ENCODE measurements around the gene BRPF3.

BRPF3 gene

GRCh38 chr6:36241728-36242127 is 45.2 kb downstream of the BRPF3 start:
- FAIRE-seq (no peak), DNase-seq (ENCODE audit: insufficient read length, low spot score) (no peak)
- TF ChIP-seq, protein P1, sequence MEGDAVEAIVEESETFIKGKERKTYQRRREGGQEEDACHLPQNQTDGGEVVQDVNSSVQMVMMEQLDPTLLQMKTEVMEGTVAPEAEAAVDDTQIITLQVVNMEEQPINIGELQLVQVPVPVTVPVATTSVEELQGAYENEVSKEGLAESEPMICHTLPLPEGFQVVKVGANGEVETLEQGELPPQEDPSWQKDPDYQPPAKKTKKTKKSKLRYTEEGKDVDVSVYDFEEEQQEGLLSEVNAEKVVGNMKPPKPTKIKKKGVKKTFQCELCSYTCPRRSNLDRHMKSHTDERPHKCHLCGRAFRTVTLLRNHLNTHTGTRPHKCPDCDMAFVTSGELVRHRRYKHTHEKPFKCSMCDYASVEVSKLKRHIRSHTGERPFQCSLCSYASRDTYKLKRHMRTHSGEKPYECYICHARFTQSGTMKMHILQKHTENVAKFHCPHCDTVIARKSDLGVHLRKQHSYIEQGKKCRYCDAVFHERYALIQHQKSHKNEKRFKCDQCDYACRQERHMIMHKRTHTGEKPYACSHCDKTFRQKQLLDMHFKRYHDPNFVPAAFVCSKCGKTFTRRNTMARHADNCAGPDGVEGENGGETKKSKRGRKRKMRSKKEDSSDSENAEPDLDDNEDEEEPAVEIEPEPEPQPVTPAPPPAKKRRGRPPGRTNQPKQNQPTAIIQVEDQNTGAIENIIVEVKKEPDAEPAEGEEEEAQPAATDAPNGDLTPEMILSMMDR (IDR thresholded peaks at IDR 0.05; ENCODE audit: insufficient read depth, missing control alignments), result no peak

GRCh38 chr6:36242161-36242560 is 45.6 kb downstream of the BRPF3 start:
- TF ChIP-seq, protein P1 (IDR thresholded peaks at IDR 0.05; ENCODE audit: insufficient read depth, missing control alignments), result no peak
- FAIRE-seq (no peak), DNase-seq (ENCODE audit: insufficient read length, low spot score) (no peak)

DNA sequence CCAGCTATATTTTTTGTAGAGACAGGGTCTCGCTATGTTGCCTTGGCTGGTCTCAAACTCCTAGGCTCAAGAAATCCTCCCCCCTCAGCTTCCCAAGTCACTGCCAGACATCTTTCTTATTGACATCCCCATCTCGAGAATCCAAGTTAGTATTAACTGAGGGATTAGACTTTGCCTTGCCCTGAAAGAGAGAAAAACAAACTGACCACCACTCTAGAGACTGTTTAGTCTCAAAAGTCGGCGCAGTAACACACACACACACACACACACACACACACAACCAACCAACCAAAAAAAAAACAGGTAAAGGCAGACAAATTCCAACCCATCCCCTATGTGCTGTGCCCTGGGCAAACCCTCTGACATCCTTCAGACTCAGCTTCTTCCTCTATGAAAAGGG is 46.1 kb downstream of the BRPF3 start:
- FAIRE-seq, result no peak
- TF ChIP-seq, protein P1 (IDR thresholded peaks at IDR 0.05; ENCODE audit: insufficient read depth, missing control alignments), result no peak
- no peak for DNase-seq (ENCODE audit: insufficient read length, low spot score)

GRCh38 chr6:36243562-36244212 is 47.1 kb downstream of the BRPF3 start:
- TF ChIP-seq, protein P1 (IDR thresholded peaks at IDR 0.05; ENCODE audit: insufficient read depth, missing control alignments), result no peak
- no peak for FAIRE-seq

GRCh38 chr6:36244641-36245280 is 48.2 kb downstream of the BRPF3 start:
- FAIRE-seq, result no peak
- DNase-seq (ENCODE audit: insufficient read length, low spot score), result no peak
- TF ChIP-seq, protein P1 (IDR thresholded peaks at IDR 0.05; ENCODE audit: insufficient read depth, missing control alignments), result no peak

More at GRCh38 chr6:36243562-36244212, 47.1 kb downstream of the BRPF3 start:
- DNase-seq (ENCODE audit: insufficient read length, low spot score), result no peak

- DNase-seq (ENCODE audit: insufficient read length, low spot score) (no peak), FAIRE-seq (no peak)
- TF ChIP-seq, protein P1 (IDR thresholded peaks at IDR 0.05; ENCODE audit: insufficient read depth, missing control alignments), result peak; percentile 34
Observed at GRCh38 chr6:36245572-36246061, 49.1 kb downstream of the BRPF3 start.

All from D721Med (cell line).